Measurements from ENCODE around the gene NPFFR2. TPM values are rescaled to one million over a fixed set of nuclear protein-coding genes. Genes with fewer than 3 reads are reported as not detected.

Gene NPFFR2
- 0.36 and 0.53 TPM in 2 replicates for total RNA-seq

DNA sequence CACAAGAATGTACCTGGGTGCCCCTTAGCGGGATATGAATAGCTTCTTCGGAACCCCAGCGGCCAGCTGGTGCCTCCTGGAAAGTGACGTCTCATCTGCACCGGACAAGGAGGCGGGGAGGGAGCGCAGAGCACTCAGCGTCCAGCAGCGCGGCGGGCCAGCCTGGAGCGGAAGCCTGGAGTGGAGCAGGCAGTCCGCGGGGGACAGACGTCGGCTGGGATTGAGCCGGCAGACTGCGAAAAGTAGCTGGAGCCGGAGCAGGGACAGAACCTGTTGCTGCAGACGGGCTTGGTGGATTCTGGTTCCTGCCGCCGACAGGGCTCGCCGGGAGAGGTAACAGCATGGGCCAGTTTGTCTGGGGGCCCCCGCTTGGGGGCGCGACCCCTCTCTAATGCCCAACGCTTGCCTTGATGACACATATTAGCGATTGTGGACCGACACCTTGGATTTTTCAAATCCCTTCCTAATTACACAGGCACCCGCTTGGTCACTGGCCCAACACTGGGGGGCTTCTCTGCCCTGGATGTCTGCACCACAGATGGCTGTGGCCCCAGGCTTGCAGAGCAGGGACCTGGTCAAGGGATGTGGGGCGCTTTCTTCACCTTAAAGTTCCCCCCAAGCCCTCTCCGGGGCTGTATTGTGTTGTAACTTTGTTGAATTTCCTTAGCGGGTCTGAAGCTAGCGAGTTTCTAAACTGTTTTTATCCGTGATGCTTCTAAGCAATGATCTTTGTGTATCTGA, at the start of gene NPFFR2:
Gene NPFFR2 (plus strand): TSS at position 133 of the 741 bp plus-strand sequence. CDS start 96,592 bp downstream, outside the sequence.

Other genes starting within 250 kb of the NPFFR2 start
- not detected in 2 replicates for gene GC, start 247.9 kb upstream of the NPFFR2 start, total RNA-seq

Measured in thoracic aorta endothelial cell (primary cell).